PC-9 (cell line): ENCODE measurements around the gene ASCL3. TPM values are rescaled to one million over a fixed set of nuclear protein-coding genes. Genes with fewer than 3 reads are reported as not detected.

Source experiments
- BruUV-seq: library from RNA; stranded (reverse); fragments of 400-500 nt; replicated peaks from 2 replicates; lab custom pipeline; 2021; lab: Mats Ljungman, UMichigan
- CTCF ChIA-PET: fragments of 300-600 bp; sonication (Branson Sonifier 250); formaldehyde crosslinking; loops from one replicate; lab custom pipeline; 2022; ENCODE audit warnings: antibody characterized with exemption; lab: Charles Lee
- POLR2A ChIA-PET: fragments of 300-600 bp; sonication (Branson Sonifier 250); formaldehyde crosslinking; loops from one replicate; lab custom pipeline; 2022; ENCODE audit warnings: antibody characterized with exemption; ENCODE audit not compliant: unreplicated experiment; lab: Charles Lee
- DNase-seq, 2 experiments: peaks; one replicate each; pipeline versions ENCODE4 v3.0.0 to v3.0.0-alpha.2; 2015 to 2022; ENCODE audit warnings: mixed read lengths in 1 of 2
- H2AFZ ChIP-seq: fragments of 200-600 bp; sonication (generic); 2 replicates; pipeline ENCODE4 v1.8.1; 2017; ENCODE audit warnings: antibody characterized with exemption
- H3F3A ChIP-seq: fragments of 200-600 bp; sonication (generic); 2 replicates; pipeline ENCODE4 v1.8.1; 2017; ENCODE audit warnings: antibody characterized with exemption, mild to moderate bottlenecking, low read depth; ENCODE audit not compliant: insufficient read depth
- H3K27ac ChIP-seq: fragments of 200-600 bp; sonication (generic); 2 replicates; pipeline ENCODE4 v1.6.1; 2016; ENCODE audit warnings: mixed run types
- H3K27me3 ChIP-seq: fragments of 200-600 bp; sonication (generic); 2 replicates; pipeline ENCODE4 v1.6.1; 2016; ENCODE audit warnings: low read depth, mixed run types; ENCODE audit not compliant: insufficient read depth
- H3K36me3 ChIP-seq: fragments of 200-600 bp; sonication (generic); 2 replicates; pipeline ENCODE4 v1.6.1; 2016; ENCODE audit warnings: low read depth, mixed run types
- H3K4me1 ChIP-seq: fragments of 200-600 bp; sonication (generic); replicated peaks from 2 replicates; pipeline ENCODE4 v1.6.1; 2016; ENCODE audit warnings: mixed run types; ENCODE audit not compliant: insufficient read depth
- H3K4me2 ChIP-seq: fragments of 200-600 bp; sonication (generic); 2 replicates; pipeline ENCODE4 v1.6.1; 2017; ENCODE audit warnings: mixed run types
- H3K4me3 ChIP-seq: fragments of 200-600 bp; sonication (generic); 2 replicates; pipeline ENCODE4 v1.6.1; 2016; ENCODE audit warnings: mixed run types
- H3K79me2 ChIP-seq: fragments of 200-600 bp; sonication (generic); 2 replicates; pipeline ENCODE4 v1.6.1; 2017; ENCODE audit warnings: low read depth, mixed run types
- H3K9me2 ChIP-seq: fragments of 200-600 bp; sonication (generic); 2 replicates; pipeline ENCODE4 v1.8.1; 2017; ENCODE audit warnings: mild to moderate bottlenecking; ENCODE audit not compliant: insufficient read depth
- H3K9me3 ChIP-seq: fragments of 200-600 bp; sonication (generic); 2 replicates; pipeline ENCODE4 v1.8.1; 2016; ENCODE audit warnings: low read depth; ENCODE audit not compliant: insufficient read depth
- H4K20me1 ChIP-seq: fragments of 200-600 bp; sonication (generic); 2 replicates; pipeline ENCODE4 v1.8.1; 2017; ENCODE audit not compliant: insufficient read depth
- CTCF ChIP-seq: fragments of 200-600 bp; sonication (generic); conservative IDR thresholded peaks from 2 replicates; pipeline ENCODE4 v1.6.1; 2017; ENCODE audit warnings: mixed run types, antibody characterized with exemption, mild to moderate bottlenecking, moderate library complexity
- EZH2 ChIP-seq: fragments of 200-600 bp; sonication (generic); IDR thresholded peaks from 2 replicates; pipeline ENCODE4 v1.8.0; 2017; ENCODE audit warnings: antibody characterized with exemption, low read depth
- intact Hi-C: fragments of 100-400 bp; cut with micrococcal nuclease; formaldehyde crosslinking; loops from one replicate; pipeline ENCODE4 v1.10.0; 2022; ENCODE audit not compliant: unreplicated experiment
- total RNA-seq: library from RNA; stranded (reverse); gene quantifications from 2 replicates; pipeline ENCODE4 v1.2.3, GENCODE V29; 2021

The ASCL3 gene
- total RNA-seq, 1 experiment from 2014 or later, result not detected

DNA sequence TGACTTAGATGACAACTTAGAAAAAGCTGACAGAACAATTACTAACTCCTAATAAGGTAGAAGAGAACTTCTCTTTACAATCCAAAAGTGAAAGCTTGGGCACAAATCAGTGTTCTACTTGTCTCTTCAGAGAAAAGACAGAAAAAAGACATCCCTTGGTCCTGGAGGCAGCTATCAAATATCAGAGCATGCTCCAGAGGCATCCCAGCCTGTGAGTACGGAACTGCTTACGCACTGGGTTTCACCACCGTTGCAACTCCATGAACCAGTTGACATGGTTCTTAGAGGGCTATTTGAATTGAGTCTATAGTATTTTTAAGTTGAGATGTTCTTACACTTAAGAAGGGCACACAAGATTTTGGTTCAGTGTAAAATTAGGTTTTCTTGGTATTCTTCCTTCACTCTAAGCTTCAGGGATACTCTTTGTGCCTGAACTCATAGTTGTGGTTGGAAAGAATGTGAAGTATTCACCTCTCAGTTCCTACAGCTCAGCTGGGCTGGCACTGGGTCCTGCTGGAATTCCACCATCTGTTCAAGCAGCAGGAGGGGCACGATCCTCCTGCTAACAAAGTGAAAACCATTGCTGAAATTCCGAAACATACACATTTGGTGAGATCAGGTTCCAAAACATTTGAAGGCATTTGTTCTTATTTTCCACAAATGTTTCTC is 25.5 kb downstream of the ASCL3 start:
- no peaks in the 10 kb centered on the region for H3K9me2 ChIP-seq
- no peak overlapping the region for H3K27ac ChIP-seq
- H3K4me1 ChIP-seq, result peaks cover 2% of the 10 kb centered on the region; the same call in 1 of the 2 replicates
- H3K79me2 ChIP-seq, result 0 out of 2 replicates have a peak, but pooled peaks cover 3% of the 10 kb centered on the region
- H2AFZ ChIP-seq, result no peak overlapping the region
- peak overlapping the region; percentile 20; the same call in 1 of the 2 replicates for H3K4me2 ChIP-seq
- H3K9me3 ChIP-seq, result no peaks in the 10 kb centered on the region
- no peaks in the 10 kb centered on the region for H4K20me1 ChIP-seq
- POLR2A ChIA-PET, result no interaction called here
- TF ChIP-seq CTCF, result no peak
- no peak for TF ChIP-seq EZH2
- intact Hi-C loops, result loop anchor here (2.0 kb wide), 1 partner anchor 42 kb away; no protein-coding TSS in a partner anchor
- CTCF ChIA-PET, result interaction anchor here (0.6 to 1.2 kb wide), 3 partner anchors 42 to 221 kb away, joined by 3 to 4 read pairs (median 3); no protein-coding TSS in a partner anchor
- no peaks in the 10 kb centered on the region for H3K27me3 ChIP-seq
- H3K4me3 ChIP-seq, result no peak overlapping the region
- DNase-seq, result peak in 1 of 2 experiments; percentile 47
- no TSS peak for BruUV-seq
- no peaks in the 10 kb centered on the region; the same call in 1 of the 2 replicates for H3F3A ChIP-seq
- H3K36me3 ChIP-seq, result no peaks in the 10 kb centered on the region

DNA sequence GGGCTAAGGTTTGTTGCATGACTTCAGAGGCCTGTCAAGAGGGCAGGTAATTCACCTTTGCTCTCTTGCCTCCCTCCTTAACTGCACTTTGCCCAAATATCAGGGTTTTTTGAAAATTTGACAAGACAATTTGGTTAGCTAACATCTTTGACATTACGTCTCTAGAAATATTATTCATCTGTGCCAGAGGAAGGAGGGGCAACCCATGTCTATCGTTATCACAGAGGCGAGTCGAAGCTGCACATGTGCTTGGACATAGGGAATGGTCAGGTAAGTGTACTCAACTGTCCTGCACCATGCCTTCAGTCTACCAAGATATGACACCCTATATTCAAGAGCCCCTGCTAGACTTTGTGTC is 28.2 kb downstream of the ASCL3 start:
- intact Hi-C loops, result loop anchor here (5.0 kb wide), 1 partner anchor 223 kb away; no protein-coding TSS in a partner anchor
- Histone ChIP-seq H3K9me3 (no peaks in the 10 kb centered on the region), H3K27me3 (no peaks in the 10 kb centered on the region), H3K9me2 (no peaks in the 10 kb centered on the region), H3K27ac (no peak overlapping the region), H3F3A (no peaks in the 10 kb centered on the region; the same call in 1 of the 2 replicates), H3K4me3 (no peak overlapping the region), H3K36me3 (no peaks in the 10 kb centered on the region), H3K4me2 (no peak overlapping the region), H3K79me2 (0 out of 2 replicates have a peak, but pooled peaks cover 5% of the 10 kb centered on the region), H2AFZ (no peak overlapping the region), H4K20me1 (no peaks in the 10 kb centered on the region), H3K4me1 (peaks cover 11% of the 10 kb centered on the region)
- no peak for DNase-seq
- TF ChIP-seq CTCF (peak; percentile 12; the same call in 1 of the 2 replicates), EZH2 (no peak)
- ChIA-PET CTCF (interaction anchor here (0.6 kb wide), 1 partner anchor 473 kb away, joined by 4 read pairs; no protein-coding TSS in a partner anchor), POLR2A (no interaction called here)
- no TSS peak for BruUV-seq

DNA sequence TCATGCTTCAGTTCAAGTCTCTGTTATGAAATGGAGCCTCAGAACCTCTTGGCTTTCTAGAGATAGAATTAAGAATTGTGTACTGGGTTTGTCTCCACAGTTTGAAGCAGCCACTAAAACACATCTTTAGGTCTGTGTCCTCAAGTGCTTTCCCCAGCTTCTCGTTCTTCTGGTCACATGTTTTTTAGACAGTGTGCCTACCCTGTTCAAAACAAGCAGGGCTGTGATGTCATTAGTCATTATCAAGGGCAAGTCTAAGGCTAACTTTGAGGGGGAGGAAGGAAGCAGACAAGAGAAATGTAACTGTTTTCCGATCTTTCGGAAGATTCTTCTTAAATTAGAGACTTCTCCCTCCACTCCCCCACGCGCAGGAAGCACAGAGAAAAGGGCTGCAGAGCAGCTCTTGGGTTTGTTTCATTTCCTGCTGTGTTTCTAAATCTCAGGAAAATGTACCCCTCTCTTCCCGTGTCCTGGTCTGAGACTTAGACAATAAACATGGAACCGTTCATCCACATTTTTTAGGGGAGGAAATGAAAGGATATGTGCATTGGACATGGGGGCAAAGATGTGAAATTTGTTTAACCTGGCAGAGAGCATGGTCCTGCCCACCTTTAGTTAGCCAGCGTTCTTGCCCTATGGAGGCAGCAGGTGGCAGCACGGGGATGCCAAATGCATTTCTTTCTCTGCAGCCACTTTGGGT is 28.7 kb downstream of the ASCL3 start:
- POLR2A ChIA-PET, result no interaction called here
- no TSS peak for BruUV-seq
- no peaks in the 10 kb centered on the region for H3K9me2 ChIP-seq
- H3K4me1 ChIP-seq, result peaks cover 13% of the 10 kb centered on the region
- no peak overlapping the region for H2AFZ ChIP-seq
- H3K79me2 ChIP-seq, result 0 out of 2 replicates have a peak, but pooled peaks cover 5% of the 10 kb centered on the region
- intact Hi-C loops, result loop anchor here (5.0 kb wide), 1 partner anchor 223 kb away; no protein-coding TSS in a partner anchor
- H3K36me3 ChIP-seq, result no peaks in the 10 kb centered on the region
- DNase-seq, result no peak
- H3K4me2 ChIP-seq, result no peak overlapping the region
- H3K27ac ChIP-seq, result no peak overlapping the region
- TF ChIP-seq EZH2 (no peak), CTCF (peak; percentile 66)
- no peak overlapping the region for H3K4me3 ChIP-seq
- CTCF ChIA-PET, result no interaction called here
- H4K20me1 ChIP-seq, result no peaks in the 10 kb centered on the region
- H3K9me3 ChIP-seq, result no peaks in the 10 kb centered on the region
- no peaks in the 10 kb centered on the region for H3K27me3 ChIP-seq
- no peaks in the 10 kb centered on the region; the same call in 1 of the 2 replicates for H3F3A ChIP-seq
